Activated CD4-positive, alpha-beta T cell treated with anti-CD3 and anti-CD28 coated beads, Interleukin-2, Interleukin-4, amounts not matched to agents 100 ng/mL and 50 ng/mL, durations not matched to agents 16 hours and 8 hours (primary cell): ENCODE measurements around the gene CNTLN.
"Not testable (repeated sequence)": the region's sequence is repeated elsewhere in the genome, so short reads cannot be mapped to it uniquely, and the experiment has no call there.

Experiments
- DNase-seq: peaks from one replicate; pipeline ENCODE4 v3.0.0-alpha.2; 2020; ENCODE audit warnings: low spot score

Gene CNTLN

GRCh38 chr9:17191082-17191481, 56.2 kb downstream of the CNTLN start:
- no peak for DNase-seq

- no peak for DNase-seq
These were observed 69.8 kb downstream of the CNTLN start for GRCh38 chr9:17204611-17205152.

- DNase-seq = no peak
These were observed 81.2 kb downstream of the CNTLN start for GRCh38 chr9:17216011-17216410.

- no peak for DNase-seq
These were observed 81.8 kb downstream of the CNTLN start for GRCh38 chr9:17216646-17217045.

GRCh38 chr9:17217272-17217671, 82.4 kb downstream of the CNTLN start:
- no peak for DNase-seq

- no peak for DNase-seq
These were observed 84.4 kb downstream of the CNTLN start for GRCh38 chr9:17219261-17219660.

- no peak for DNase-seq
These were observed 88.1 kb downstream of the CNTLN start for GRCh38 chr9:17222932-17223331.

- DNase-seq = no peak
These were observed 90.6 kb downstream of the CNTLN start for GRCh38 chr9:17225407-17225806.

- no peak for DNase-seq
These were observed 95.2 kb downstream of the CNTLN start for GRCh38 chr9:17229945-17230560.

GRCh38 chr9:17230646-17231045, 95.8 kb downstream of the CNTLN start:
- no peak for DNase-seq

- no peak for DNase-seq
These were observed 101.3 kb downstream of the CNTLN start for GRCh38 chr9:17236147-17236546.

GRCh38 chr9:17246770-17247169, 111.9 kb downstream of the CNTLN start:
- no peak for DNase-seq

- no peak for DNase-seq
These were observed 116.3 kb downstream of the CNTLN start for GRCh38 chr9:17251100-17251499.

GRCh38 chr9:17268531-17269188, 133.8 kb downstream of the CNTLN start:
- DNase-seq = not testable (repeated sequence)

GRCh38 chr9:17269799-17270198, 135.0 kb downstream of the CNTLN start:
- DNase-seq = no peak

- no peak for DNase-seq
These were observed 137.7 kb downstream of the CNTLN start for GRCh38 chr9:17272536-17272935.

- DNase-seq = no peak
These were observed 145.6 kb downstream of the CNTLN start for GRCh38 chr9:17280350-17281012.

- DNase-seq = not testable (repeated sequence)
These were observed 155.8 kb downstream of the CNTLN start for GRCh38 chr9:17290673-17291072.

GRCh38 chr9:17291766-17292165, 156.9 kb downstream of the CNTLN start:
- DNase-seq = no peak

- no peak for DNase-seq
These were observed 158.8 kb downstream of the CNTLN start for GRCh38 chr9:17293685-17294084.

- DNase-seq = no peak
These were observed 160.2 kb downstream of the CNTLN start for GRCh38 chr9:17294822-17295624.

GRCh38 chr9:17315341-17315740, 180.5 kb downstream of the CNTLN start:
- DNase-seq = no peak
